ENCODE data around the gene PDE4D. TPM values are rescaled to one million over a fixed set of nuclear protein-coding genes. Genes with fewer than 3 reads are reported as not detected.

The PDE4D gene
- total RNA-seq, 1 experiment from 2014 or later, result 3.6 TPM

DNA sequence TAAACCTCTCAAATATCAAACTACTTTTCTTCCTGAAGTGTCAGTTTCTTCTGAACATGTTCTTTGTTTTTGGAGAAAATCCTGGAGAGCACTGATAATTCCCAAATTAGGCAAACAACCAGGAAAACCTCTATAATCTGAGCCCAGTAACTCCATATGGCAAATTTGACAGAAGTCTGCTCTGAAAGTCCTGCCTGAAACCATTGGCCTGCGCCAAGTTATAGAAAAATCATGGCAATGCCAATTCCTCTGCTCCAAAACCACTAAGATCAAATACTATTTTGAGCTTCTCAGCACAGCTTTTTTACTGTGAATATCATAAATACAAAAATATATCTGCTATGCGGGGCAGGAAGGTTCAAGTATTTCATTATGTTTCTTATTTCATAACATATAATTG, 45.9 kb downstream of the PDE4D start:
- DNase-seq (no peak), ATAC-seq (no peak)
- no peaks in the 10 kb centered on the region for H3K36me3 ChIP-seq (ENCODE audit: low read depth, low read length)
- no peak overlapping the region for H3K4me2 ChIP-seq (ENCODE audit: low read length)
- no peaks in the 10 kb centered on the region for H3K9me3 ChIP-seq (ENCODE audit: low read length)
- H3K4me1 ChIP-seq (ENCODE audit: insufficient read depth, low read length), result no peaks in the 10 kb centered on the region
- H2AFZ ChIP-seq (ENCODE audit: low read length), result no peak overlapping the region
- no peaks in the 10 kb centered on the region for H3K79me2 ChIP-seq (ENCODE audit: low read length)
- no TSS peak for BruUV-seq (replicated peaks)
- no peaks in the 10 kb centered on the region for H4K20me1 ChIP-seq (ENCODE audit: low read length)
- H3K9ac ChIP-seq (ENCODE audit: low read length), result no peak overlapping the region
- no peak for TF ChIP-seq EZH2phosphoT487 (IDR thresholded peaks at IDR 0.05; ENCODE audit: borderline replicate concordance, low read length)
- TF ChIP-seq, protein P1, sequence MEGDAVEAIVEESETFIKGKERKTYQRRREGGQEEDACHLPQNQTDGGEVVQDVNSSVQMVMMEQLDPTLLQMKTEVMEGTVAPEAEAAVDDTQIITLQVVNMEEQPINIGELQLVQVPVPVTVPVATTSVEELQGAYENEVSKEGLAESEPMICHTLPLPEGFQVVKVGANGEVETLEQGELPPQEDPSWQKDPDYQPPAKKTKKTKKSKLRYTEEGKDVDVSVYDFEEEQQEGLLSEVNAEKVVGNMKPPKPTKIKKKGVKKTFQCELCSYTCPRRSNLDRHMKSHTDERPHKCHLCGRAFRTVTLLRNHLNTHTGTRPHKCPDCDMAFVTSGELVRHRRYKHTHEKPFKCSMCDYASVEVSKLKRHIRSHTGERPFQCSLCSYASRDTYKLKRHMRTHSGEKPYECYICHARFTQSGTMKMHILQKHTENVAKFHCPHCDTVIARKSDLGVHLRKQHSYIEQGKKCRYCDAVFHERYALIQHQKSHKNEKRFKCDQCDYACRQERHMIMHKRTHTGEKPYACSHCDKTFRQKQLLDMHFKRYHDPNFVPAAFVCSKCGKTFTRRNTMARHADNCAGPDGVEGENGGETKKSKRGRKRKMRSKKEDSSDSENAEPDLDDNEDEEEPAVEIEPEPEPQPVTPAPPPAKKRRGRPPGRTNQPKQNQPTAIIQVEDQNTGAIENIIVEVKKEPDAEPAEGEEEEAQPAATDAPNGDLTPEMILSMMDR (conservative IDR thresholded peaks at IDR 0.05; ENCODE audit: low read depth, low read length), result no peak
- TF ChIP-seq EZH2 (IDR thresholded peaks at IDR 0.05; ENCODE audit: low read length, unreplicated experiment), result no peak
- H3K9me2 ChIP-seq (replicated peaks; ENCODE audit: low read length), result no peaks in the 10 kb centered on the region
- H3K27ac ChIP-seq (ENCODE audit: low read length), result no peak overlapping the region
- no peak overlapping the region for H3K4me3 ChIP-seq (ENCODE audit: low read length)
- peaks cover 47% of the 10 kb centered on the region for H3K27me3 ChIP-seq (ENCODE audit: low read length)
- no peaks in the 10 kb centered on the region for H3F3A ChIP-seq (ENCODE audit: low read length, unreplicated experiment)
- CTCF ChIA-PET, result no interaction called here
- intact Hi-C loops (cut with micrococcal nuclease), result no loop called here
- POLR2A ChIA-PET (ENCODE audit: unreplicated experiment), result no interaction called here

DNA sequence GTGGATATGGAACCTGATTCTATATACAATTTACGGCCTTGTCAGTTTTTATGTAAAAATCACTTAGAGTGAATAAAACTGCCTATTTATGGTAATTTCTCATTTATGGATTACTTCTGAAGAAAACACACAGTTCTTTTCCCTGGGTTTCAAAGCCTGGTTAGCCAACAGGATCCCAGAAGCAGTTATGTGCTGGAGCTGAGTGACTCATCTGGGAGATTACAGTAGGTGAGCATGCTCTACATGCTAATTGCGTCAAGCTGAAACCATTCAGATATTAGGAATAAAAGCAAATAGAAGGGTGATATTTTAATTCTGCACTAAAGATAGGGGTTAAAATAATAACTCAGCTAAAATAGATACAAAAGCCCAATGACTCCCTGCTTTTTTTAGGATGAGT, 47.8 kb downstream of the PDE4D start:
- H3K4me1 ChIP-seq (ENCODE audit: insufficient read depth, low read length), result no peaks in the 10 kb centered on the region
- H3K4me2 ChIP-seq (ENCODE audit: low read length), result no peak overlapping the region
- no peaks in the 10 kb centered on the region for H3K36me3 ChIP-seq (ENCODE audit: low read depth, low read length)
- ATAC-seq, result no peak
- ChIA-PET CTCF (no interaction called here), POLR2A (ENCODE audit: unreplicated experiment) (no interaction called here)
- H3K9ac ChIP-seq (ENCODE audit: low read length), result no peak overlapping the region
- H3K4me3 ChIP-seq (ENCODE audit: low read length), result no peak overlapping the region
- BruUV-seq (replicated peaks), result no TSS peak
- peaks cover 41% of the 10 kb centered on the region for H3K27me3 ChIP-seq (ENCODE audit: low read length)
- no peaks in the 10 kb centered on the region for H3K9me2 ChIP-seq (replicated peaks; ENCODE audit: low read length)
- no peaks in the 10 kb centered on the region for H3K79me2 ChIP-seq (ENCODE audit: low read length)
- DNase-seq, result no peak
- TF ChIP-seq, protein P1 (conservative IDR thresholded peaks at IDR 0.05; ENCODE audit: low read depth, low read length), result no peak
- TF ChIP-seq EZH2phosphoT487 (IDR thresholded peaks at IDR 0.05; ENCODE audit: borderline replicate concordance, low read length) (no peak), EZH2 (IDR thresholded peaks at IDR 0.05; ENCODE audit: low read length, unreplicated experiment) (no peak)
- H3F3A ChIP-seq (ENCODE audit: low read length, unreplicated experiment), result no peaks in the 10 kb centered on the region
- no peak overlapping the region for H3K27ac ChIP-seq (ENCODE audit: low read length)
- H3K9me3 ChIP-seq (ENCODE audit: low read length), result no peaks in the 10 kb centered on the region
- H4K20me1 ChIP-seq (ENCODE audit: low read length), result no peaks in the 10 kb centered on the region
- no peak overlapping the region for H2AFZ ChIP-seq (ENCODE audit: low read length)
- intact Hi-C loops (cut with micrococcal nuclease), result no loop called here

DNA sequence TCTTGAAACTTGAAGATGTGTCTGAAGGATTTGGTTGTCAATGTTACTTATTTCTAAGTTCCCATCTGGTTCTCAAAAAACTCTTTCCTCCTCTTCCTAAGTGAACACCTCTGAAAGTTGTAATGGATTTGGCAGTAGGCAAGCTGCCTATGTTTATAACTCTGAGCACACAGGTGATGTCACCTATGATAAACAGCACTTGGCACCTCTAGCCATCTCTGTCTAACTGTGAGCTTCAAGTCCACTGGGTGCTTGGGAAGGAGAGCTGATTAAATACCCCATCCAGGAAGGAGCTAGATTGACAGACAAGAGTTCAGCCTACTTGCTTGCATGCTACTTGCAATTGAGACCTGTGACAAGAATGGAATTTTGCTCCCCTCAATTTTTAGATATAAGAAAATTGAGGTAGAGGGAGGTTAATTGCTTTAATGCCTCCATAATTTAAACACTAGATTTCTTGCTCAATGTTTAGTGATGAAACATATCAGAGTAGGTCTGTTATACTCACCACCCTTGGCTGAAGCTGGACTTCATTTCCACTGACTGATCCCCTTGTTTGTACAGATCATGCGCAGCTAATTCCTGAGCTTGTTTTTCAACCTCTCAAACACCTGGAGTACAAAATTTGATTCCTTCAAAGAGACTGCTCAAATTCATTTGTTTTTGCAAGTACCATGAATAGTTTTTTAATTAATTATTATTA, 49.9 kb downstream of the PDE4D start:
- H2AFZ ChIP-seq (ENCODE audit: low read length), result no peak overlapping the region
- ChIA-PET POLR2A (ENCODE audit: unreplicated experiment) (no interaction called here), CTCF (no interaction called here)
- H3K27me3 ChIP-seq (ENCODE audit: low read length), result peaks cover 24% of the 10 kb centered on the region
- no peaks in the 10 kb centered on the region for H4K20me1 ChIP-seq (ENCODE audit: low read length)
- H3F3A ChIP-seq (ENCODE audit: low read length, unreplicated experiment), result no peaks in the 10 kb centered on the region
- intact Hi-C loops (cut with micrococcal nuclease), result no loop called here
- ATAC-seq (no peak), DNase-seq (no peak)
- no peaks in the 10 kb centered on the region for H3K4me1 ChIP-seq (ENCODE audit: insufficient read depth, low read length)
- no peak overlapping the region for H3K27ac ChIP-seq (ENCODE audit: low read length)
- H3K4me3 ChIP-seq (ENCODE audit: low read length), result no peak overlapping the region
- TF ChIP-seq EZH2 (IDR thresholded peaks at IDR 0.05; ENCODE audit: low read length, unreplicated experiment), result no peak
- no peak for TF ChIP-seq EZH2phosphoT487 (IDR thresholded peaks at IDR 0.05; ENCODE audit: borderline replicate concordance, low read length)
- TF ChIP-seq, protein P1 (conservative IDR thresholded peaks at IDR 0.05; ENCODE audit: low read depth, low read length), result no peak
- H3K4me2 ChIP-seq (ENCODE audit: low read length), result no peak overlapping the region
- no peak overlapping the region for H3K9ac ChIP-seq (ENCODE audit: low read length)
- no peaks in the 10 kb centered on the region for H3K9me2 ChIP-seq (replicated peaks; ENCODE audit: low read length)
- no peaks in the 10 kb centered on the region for H3K9me3 ChIP-seq (ENCODE audit: low read length)
- H3K79me2 ChIP-seq (ENCODE audit: low read length), result no peaks in the 10 kb centered on the region
- no peaks in the 10 kb centered on the region for H3K36me3 ChIP-seq (ENCODE audit: low read depth, low read length)
- no TSS peak for BruUV-seq (replicated peaks)
